H9 (cell line): ENCODE data around the gene TTLL12. TPM values are rescaled to one million over a fixed set of nuclear protein-coding genes. Genes with fewer than 3 reads are reported as not detected.

Experiments used
- DNase-seq: peaks from one replicate; pipeline ENCODE4 v3.0.0-alpha.2; 2017
- H2AFZ ChIP-seq: one replicate; pipeline ENCODE4 v1.6.1; 2013; ENCODE audit warnings: mild to moderate bottlenecking, low read length, control low read depth, moderate library complexity
- H2AK5ac ChIP-seq: 2 replicates; pipeline ENCODE4 v1.6.1; 2013; ENCODE audit warnings: low read length, control low read depth, mixed read lengths; ENCODE audit not compliant: insufficient read length
- H2BK120ac ChIP-seq: one replicate; pipeline ENCODE4 v1.6.1; 2013; ENCODE audit warnings: low read depth, mild to moderate bottlenecking, low read length, control low read depth, inconsistent platforms; ENCODE audit not compliant: poor library complexity, severe bottlenecking
- H2BK12ac ChIP-seq: 2 replicates; pipeline ENCODE4 v1.6.1; 2013; ENCODE audit warnings: low read length, control low read depth, mixed read lengths, low read depth; ENCODE audit not compliant: insufficient read length
- H2BK15ac ChIP-seq: 2 replicates; pipeline ENCODE4 v1.6.1; 2013; ENCODE audit warnings: low read depth, low read length, control low read depth
- H2BK20ac ChIP-seq: one replicate; pipeline ENCODE4 v1.6.1; 2013; ENCODE audit warnings: low read depth, mild to moderate bottlenecking, low read length, control low read depth, inconsistent platforms; ENCODE audit not compliant: poor library complexity, severe bottlenecking
- H2BK5ac ChIP-seq: 2 replicates; pipeline ENCODE4 v1.6.1; 2013; ENCODE audit warnings: low read length, control low read depth, mixed read lengths; ENCODE audit not compliant: insufficient read length
- H3K14ac ChIP-seq: 2 replicates; pipeline ENCODE4 v1.6.1; 2013; ENCODE audit warnings: low read length, control low read depth; ENCODE audit not compliant: insufficient read depth
- H3K18ac ChIP-seq: 2 replicates; pipeline ENCODE4 v1.6.1; 2013; ENCODE audit warnings: low read depth, mild to moderate bottlenecking, mixed read lengths, low read length, control low read depth; ENCODE audit not compliant: insufficient read length
- H3K23ac ChIP-seq: 2 replicates; pipeline ENCODE4 v1.6.1; 2013; ENCODE audit warnings: low read length, control low read depth, mixed read lengths, low read depth; ENCODE audit not compliant: insufficient read length
- H3K23me2 ChIP-seq: 2 replicates; pipeline ENCODE4 v1.6.1; 2013; ENCODE audit warnings: low read depth, mild to moderate bottlenecking, mixed read lengths, low read length, control low read depth; ENCODE audit not compliant: insufficient read length, poor library complexity, severe bottlenecking
- H3K27ac ChIP-seq: 2 replicates; pipeline ENCODE4 v1.5.1; 2013; ENCODE audit warnings: low read length, control low read depth, mixed read lengths, low read depth; ENCODE audit not compliant: insufficient read length
- H3K27me3 ChIP-seq: 2 replicates; pipeline ENCODE4 v1.6.1; 2013; ENCODE audit warnings: low read length, control low read depth, inconsistent platforms; ENCODE audit not compliant: insufficient read depth
- H3K4ac ChIP-seq: 2 replicates; pipeline ENCODE4 v1.6.1; 2013; ENCODE audit warnings: low read depth, mild to moderate bottlenecking, control low read depth, inconsistent platforms, low read length, moderate library complexity
- H3K4me1 ChIP-seq: 2 replicates; pipeline ENCODE4 v1.6.1; 2013; ENCODE audit warnings: low read length, control low read depth, inconsistent platforms; ENCODE audit not compliant: insufficient read depth
- H3K4me2 ChIP-seq: 2 replicates; pipeline ENCODE4 v1.6.1; 2013; ENCODE audit warnings: low read length, control low read depth, mixed read lengths; ENCODE audit not compliant: insufficient read length, insufficient read depth
- H3K56ac ChIP-seq: 2 replicates; pipeline ENCODE4 v1.6.1; 2013; ENCODE audit warnings: low read depth, mild to moderate bottlenecking, mixed read lengths, low read length, control low read depth; ENCODE audit not compliant: insufficient read length
- H3K79me1 ChIP-seq: 2 replicates; pipeline ENCODE4 v1.6.1; 2013; ENCODE audit warnings: low read depth, mild to moderate bottlenecking, moderate library complexity, low read length, control low read depth, inconsistent platforms; ENCODE audit not compliant: insufficient read depth, poor library complexity, severe bottlenecking
- H3K79me2 ChIP-seq: 2 replicates; pipeline ENCODE4 v1.6.1; 2013; ENCODE audit warnings: low read length, control low read depth, inconsistent platforms; ENCODE audit not compliant: insufficient read depth
- H3K9ac ChIP-seq: 2 replicates; pipeline ENCODE4 v1.6.1; 2013; ENCODE audit warnings: low read length, control low read depth, mixed read lengths; ENCODE audit not compliant: insufficient read length; ENCODE audit errors: extremely low read depth
- H3K9me3 ChIP-seq: one replicate; pipeline ENCODE4 v1.6.1; 2013; ENCODE audit warnings: low read depth, low read length, inconsistent platforms; ENCODE audit not compliant: control insufficient read depth
- H3T11ph ChIP-seq: one replicate; pipeline ENCODE4 v1.6.1; 2013; ENCODE audit warnings: mild to moderate bottlenecking, low read length, control low read depth, inconsistent platforms
- H4K20me1 ChIP-seq: one replicate; pipeline ENCODE4 v1.6.1; 2013; ENCODE audit not compliant: control insufficient read depth, insufficient read length, insufficient read depth
- H4K5ac ChIP-seq: 2 replicates; pipeline ENCODE4 v1.6.1; 2013; ENCODE audit warnings: low read depth, mild to moderate bottlenecking, mixed read lengths, low read length, control low read depth; ENCODE audit not compliant: insufficient read length
- H4K8ac ChIP-seq: replicated peaks from 2 replicates; pipeline ENCODE4 v1.6.1; 2013; ENCODE audit warnings: low read length, control low read depth, mixed read lengths, low read depth; ENCODE audit not compliant: insufficient read length
- H4K91ac ChIP-seq: 2 replicates; pipeline ENCODE4 v1.6.1; 2013; ENCODE audit warnings: low read depth, mild to moderate bottlenecking, moderate library complexity, mixed read lengths, low read length, control low read depth; ENCODE audit not compliant: insufficient read length
- H3K27ac Mint-ChIP-seq, 3 experiments: 2 replicates in 2 of 3; 3 replicates in 1 of 3; pipeline ENCODE4 v1.8.0; 2020 to 2021; ENCODE audit warnings: mixed read lengths in 3 of 3, mild to moderate bottlenecking in 1 of 3, moderate library complexity in 1 of 3
- H3K27me3 Mint-ChIP-seq: 2 replicates; pipeline ENCODE4 v1.8.0; 2021; ENCODE audit warnings: low read depth, mild to moderate bottlenecking, moderate library complexity, mixed read lengths
- H3K36me3 Mint-ChIP-seq, 3 experiments: 2 replicates in 2 of 3; 3 replicates in 1 of 3; pipeline ENCODE4 v1.8.0; 2020 to 2021; ENCODE audit warnings: low read depth in 3 of 3, mixed read lengths in 3 of 3; ENCODE audit not compliant: insufficient read depth in 1 of 3
- H3K4me1 Mint-ChIP-seq, 2 experiments: 2 replicates each; pipeline ENCODE4 v1.8.0; 2020; ENCODE audit warnings: mixed read lengths in 2 of 2
- H3K4me3 Mint-ChIP-seq, 2 experiments: 2 replicates in 1 of 2; 3 replicates in 1 of 2; pipeline ENCODE4 v1.8.0; 2020 to 2021; ENCODE audit warnings: mild to moderate bottlenecking in 2 of 2, mixed read lengths in 2 of 2, moderate library complexity in 1 of 2
- H3K9me3 Mint-ChIP-seq, 2 experiments: 2 replicates in 1 of 2; 3 replicates in 1 of 2; pipeline ENCODE4 v1.8.0; 2020; ENCODE audit warnings: mild to moderate bottlenecking in 2 of 2, mixed read lengths in 2 of 2, moderate library complexity in 1 of 2
- CTCF ChIP-seq: fragments of 200-600 bp; sonication (generic); conservative IDR thresholded peaks from 3 replicates; pipeline ENCODE4 v1.8.0; 2021; ENCODE audit warnings: antibody characterized with exemption, mild to moderate bottlenecking
- WGBS: extraction: QIAGEN DNeasy Blood & Tissue Kit; methylation state at CpG from one replicate; pipeline ENCODE4 v1.1.7; 2013; ENCODE audit warnings: missing lambda C conversion rate, low lambda C conversion rate, mixed read lengths; ENCODE audit not compliant: insufficient read length; ENCODE audit errors: extremely low coverage; 5-methylcytosine and 5-hydroxymethylcytosine counted together
- total RNA-seq: library from RNA; stranded (reverse); gene quantifications from 2 replicates; pipeline ENCODE4 v1.2.1, GENCODE V29; 2021

TTLL12 gene
- total RNA-seq, 1 experiment from 2014 or later, result 89.6 TPM

- H3K4me2 ChIP-seq, result no peak overlapping the region
- no peaks in the 10 kb centered on the region for H3K27me3 Mint-ChIP-seq
- no peaks in the 10 kb centered on the region for H4K20me1 ChIP-seq
- no peaks in the 10 kb centered on the region for H3K79me2 ChIP-seq
- WGBS, result no CpG with 5 or more reads among the region's 17 CpGs
- H2BK15ac ChIP-seq, result no peak overlapping the region
- no peaks in the 10 kb centered on the region for H3K4me1 ChIP-seq
- no peak overlapping the region for H3K56ac ChIP-seq
- H3K79me1 ChIP-seq, result no peaks in the 10 kb centered on the region
- H3K23me2 ChIP-seq, result no peaks in the 10 kb centered on the region
- H3K9ac ChIP-seq, result no peak overlapping the region
- H2BK120ac ChIP-seq, result no peak overlapping the region
- H3K14ac ChIP-seq, result no peak overlapping the region
- peaks cover 13 to 47% (median 45%) of the 10 kb centered on the region in 3 experiments; a peak in 6 of 7 replicates for H3K36me3 Mint-ChIP-seq
- no peak overlapping the region for H3K4ac ChIP-seq
- H3K9me3 ChIP-seq, result no peaks in the 10 kb centered on the region
- H4K91ac ChIP-seq, result no peak overlapping the region
- H3K4me1 Mint-ChIP-seq, result peaks cover 9 to 12% of the 10 kb centered on the region in 2 experiments
- H2BK12ac ChIP-seq, result no peak overlapping the region
- H4K5ac ChIP-seq, result no peak overlapping the region
- no peak overlapping the region for H3T11ph ChIP-seq
- no peak overlapping the region for H4K8ac ChIP-seq
- no peak overlapping the region for H2AFZ ChIP-seq
- no peak overlapping the region for H3K27ac ChIP-seq
- no peak overlapping the region for H2AK5ac ChIP-seq
- H3K23ac ChIP-seq, result no peak overlapping the region
- no peaks in the 10 kb centered on the region for H3K9me3 Mint-ChIP-seq
- no peak for DNase-seq
- peak overlapping the region in 1 of 3 experiments; percentile 22; a peak in 1 of 7 replicates for H3K27ac Mint-ChIP-seq
- no peak overlapping the region for H3K4me3 Mint-ChIP-seq
- TF ChIP-seq CTCF, result no peak
- no peak overlapping the region for H3K18ac ChIP-seq
- H3K27me3 ChIP-seq, result no peaks in the 10 kb centered on the region
- H2BK20ac ChIP-seq, result no peak overlapping the region
- no peak overlapping the region for H2BK5ac ChIP-seq
Observed at GRCh38 chr22:43131773-43132501, 55.0 kb downstream of the TTLL12 start.
